ENCODE measurements around the gene TNFSF13B. TPM values are rescaled to one million over a fixed set of nuclear protein-coding genes. Genes with fewer than 3 reads are reported as not detected.

The TNFSF13B gene
- total RNA-seq: 1 to 10 TPM in 2 of 4 donors, under 1 TPM in 1, not detected in 1; 0.29 to 3.7 (median 2.1) TPM

DNA sequence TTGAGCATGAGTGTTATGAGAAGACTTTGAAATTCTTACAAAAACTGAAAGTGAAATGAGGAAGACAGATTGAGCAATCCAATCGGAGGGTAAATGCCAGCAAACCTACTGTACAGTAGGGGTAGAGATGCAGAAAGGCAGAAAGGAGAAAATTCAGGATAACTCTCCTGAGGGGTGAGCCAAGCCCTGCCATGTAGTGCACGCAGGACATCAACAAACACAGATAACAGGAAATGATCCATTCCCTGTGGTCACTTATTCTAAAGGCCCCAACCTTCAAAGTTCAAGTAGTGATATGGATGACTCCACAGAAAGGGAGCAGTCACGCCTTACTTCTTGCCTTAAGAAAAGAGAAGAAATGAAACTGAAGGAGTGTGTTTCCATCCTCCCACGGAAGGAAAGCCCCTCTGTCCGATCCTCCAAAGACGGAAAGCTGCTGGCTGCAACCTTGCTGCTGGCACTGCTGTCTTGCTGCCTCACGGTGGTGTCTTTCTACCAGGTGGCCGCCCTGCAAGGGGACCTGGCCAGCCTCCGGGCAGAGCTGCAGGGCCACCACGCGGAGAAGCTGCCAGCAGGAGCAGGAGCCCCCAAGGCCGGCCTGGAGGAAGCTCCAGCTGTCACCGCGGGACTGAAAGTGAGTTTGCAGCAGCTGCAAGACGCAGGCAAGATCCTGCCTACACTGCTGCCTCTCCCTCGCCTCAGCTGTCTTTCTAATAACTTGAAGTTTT, at the start of gene TNFSF13B:
Gene TNFSF13B, plus strand, starts transcription at position 118 of the 728 bp plus-strand sequence. Its CDS starts 178 bp downstream, at position 296.
- Histone ChIP-seq H3K4me3 (peak within 1 kb of the TSS; percentile 26 to 30), H3K27ac (peak within 1 kb of the TSS; percentile 13 to 65), H3K9me3 (no peaks in the 10 kb centered on the region), H3K4me1 (no peaks in the 10 kb centered on the region), H3K36me3 (no peaks in the 10 kb centered on the region), H3K27me3 (no peaks in the 10 kb centered on the region)
- no peak for DNase-seq
- TF ChIP-seq CTCF (IDR thresholded peaks at IDR 0.05): no peak
- no peak for TF ChIP-seq POLR2A (IDR thresholded peaks at IDR 0.05)
- intact Hi-C loops (cut with DNase I; ENCODE audit: low total_unique reads): no loop called here

GRCh38 chr13:108220041-108220440, 49.5 kb upstream of the TNFSF13B start:
- Histone ChIP-seq H3K4me1 (peaks cover 0 to 10% of the 10 kb centered on the region in 2 donors), H3K4me3 (no peak overlapping the region), H3K27me3 (no peaks in the 10 kb centered on the region), H3K27ac (no peak overlapping the region), H3K36me3 (no peaks in the 10 kb centered on the region), H3K9me3 (no peaks in the 10 kb centered on the region)
- intact Hi-C loops (cut with DNase I; ENCODE audit: low total_unique reads): no loop called here
- no peak for DNase-seq
- TF ChIP-seq CTCF (IDR thresholded peaks at IDR 0.05) (no peak), POLR2A (IDR thresholded peaks at IDR 0.05) (no peak)

DNA sequence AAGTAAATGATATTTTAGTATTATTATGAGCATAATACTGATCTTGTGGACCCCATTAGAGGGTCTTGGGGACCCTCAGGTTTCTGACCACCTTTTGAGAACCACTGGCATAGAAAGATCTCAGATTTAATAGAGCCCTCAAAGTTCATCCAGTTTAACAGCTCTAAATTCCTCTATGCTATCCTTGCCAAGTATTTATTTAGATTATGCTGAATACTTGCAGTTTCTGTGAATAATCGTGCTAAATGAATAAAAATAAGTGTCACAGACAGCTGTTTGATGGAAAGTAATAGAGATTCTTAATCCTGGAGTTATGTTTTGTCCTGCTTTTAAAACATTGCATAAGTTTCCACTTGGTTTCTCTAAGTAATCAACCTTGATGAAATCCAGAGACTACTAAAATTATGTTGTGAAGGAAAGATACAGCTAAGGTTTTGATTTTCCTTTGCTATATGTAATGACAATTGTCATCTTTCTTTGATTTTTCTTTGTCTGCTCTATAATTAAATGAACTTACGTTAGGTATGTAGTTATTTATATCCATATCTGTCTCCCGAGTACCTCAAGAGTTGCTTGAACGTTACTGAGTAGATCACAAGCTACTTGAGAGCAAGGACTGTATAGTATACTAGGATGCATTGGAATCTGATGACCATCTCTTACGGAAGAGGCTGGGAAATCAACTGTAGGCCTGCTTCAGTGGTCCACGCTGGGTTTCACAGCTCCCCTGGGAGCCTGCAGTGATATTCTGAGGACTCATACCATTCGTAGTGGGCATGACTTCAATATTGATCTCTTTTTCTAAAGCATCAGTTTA, 45.6 kb upstream of the TNFSF13B start:
- no peak overlapping the region for H3K27ac ChIP-seq
- H3K4me1 ChIP-seq: no peaks in the 10 kb centered on the region
- TF ChIP-seq CTCF (IDR thresholded peaks at IDR 0.05) (no peak), POLR2A (IDR thresholded peaks at IDR 0.05) (no peak)
- intact Hi-C loops (cut with DNase I; ENCODE audit: low total_unique reads): no loop called here
- no peak for DNase-seq
- H3K27me3 ChIP-seq: no peaks in the 10 kb centered on the region
- no peak overlapping the region for H3K4me3 ChIP-seq
- no peaks in the 10 kb centered on the region for H3K36me3 ChIP-seq
- no peaks in the 10 kb centered on the region for H3K9me3 ChIP-seq

GRCh38 chr13:108225440-108225839, 44.1 kb upstream of the TNFSF13B start:
- Histone ChIP-seq H3K4me3 (no peak overlapping the region), H3K4me1 (no peaks in the 10 kb centered on the region)
- intact Hi-C loops (cut with DNase I; ENCODE audit: low total_unique reads): no loop called here

More at GRCh38 chr13:108225440-108225839, 44.1 kb upstream of the TNFSF13B start:
- H3K27me3 ChIP-seq: no peaks in the 10 kb centered on the region
- H3K9me3 ChIP-seq: no peaks in the 10 kb centered on the region
- no peak for DNase-seq
- no peak overlapping the region for H3K27ac ChIP-seq
- no peaks in the 10 kb centered on the region for H3K36me3 ChIP-seq
- no peak for TF ChIP-seq POLR2A (IDR thresholded peaks at IDR 0.05)
- no peak for TF ChIP-seq CTCF (IDR thresholded peaks at IDR 0.05)

Measured in uterus (tissue), 4 donors.